ENCODE results near the gene FCAR.
"Not testable (repeated sequence)": the region's sequence is repeated elsewhere in the genome, so short reads cannot be mapped to it uniquely, and the experiment has no call there.

- not testable (repeated sequence) for TF ChIP-seq CTCF (IDR thresholded peaks at IDR 0.05; ENCODE audit: low read depth, low read length); POLR2A (IDR thresholded peaks at IDR 0.05; ENCODE audit: extremely low read depth, insufficient read length); MAX (IDR thresholded peaks at IDR 0.05; ENCODE audit: low read depth, low read length)
These were observed 25.6 kb downstream of the FCAR start for GRCh38 chr19:54899646-54900045.
